ENCODE measurements around the gene TPK1. TPM values are rescaled to one million over a fixed set of nuclear protein-coding genes. Genes with fewer than 3 reads are reported as not detected.

Gene TPK1
- total RNA-seq, 1 donor from 2014 or later = 4.0 TPM

- H3K4me1 Mint-ChIP-seq = no peaks in the 10 kb centered on the region
- TF ChIP-seq CTCF (conservative IDR thresholded peaks at IDR 0.05) = no peak
- no peak overlapping the region for H3K27ac Mint-ChIP-seq (ENCODE audit: unreplicated experiment)
- DNase-seq (ENCODE audit: low read depth, low spot score) = no peak
- peaks cover 3% of the 10 kb centered on the region for H3K27me3 Mint-ChIP-seq (ENCODE audit: low read depth)
- no peaks in the 10 kb centered on the region for H3K36me3 Mint-ChIP-seq (ENCODE audit: low read depth)
- H3K9me3 Mint-ChIP-seq = no peaks in the 10 kb centered on the region
- no peak overlapping the region for H3K4me3 Mint-ChIP-seq
Measured at GRCh38 chr7:144407266-144407931, 428.5 kb downstream of the TPK1 start.

DNA sequence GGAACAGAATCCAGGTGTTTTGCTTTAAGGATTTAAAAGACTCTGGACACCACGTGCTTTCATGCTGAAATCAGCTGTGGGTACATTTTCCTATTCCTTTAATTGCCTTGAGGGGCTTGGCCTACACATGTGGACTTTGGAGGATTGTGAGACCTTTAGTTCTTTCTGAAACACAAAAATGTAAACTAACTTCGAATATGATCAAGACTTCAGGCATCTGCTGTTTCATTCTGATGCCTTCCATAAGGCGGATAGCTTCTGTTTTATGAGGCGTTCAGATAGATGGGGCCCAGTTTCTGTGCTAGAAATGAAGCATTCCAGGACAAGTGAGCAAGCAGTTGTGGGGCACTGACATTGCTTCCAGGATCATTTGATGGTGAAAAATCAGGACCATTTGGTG lies 430.9 kb downstream of the TPK1 start:
- Mint-ChIP-seq H3K4me3 (no peak overlapping the region), H3K36me3 (ENCODE audit: low read depth) (no peaks in the 10 kb centered on the region), H3K27ac (ENCODE audit: unreplicated experiment) (no peak overlapping the region), H3K9me3 (no peaks in the 10 kb centered on the region), H3K4me1 (no peaks in the 10 kb centered on the region), H3K27me3 (ENCODE audit: low read depth) (peaks cover 3% of the 10 kb centered on the region)
- TF ChIP-seq CTCF (conservative IDR thresholded peaks at IDR 0.05) = no peak
- DNase-seq (ENCODE audit: low read depth, low spot score) = no peak

GRCh38 chr7:144403649-144404061 lies 432.2 kb downstream of the TPK1 start, which contains the start of gene NOBOX:
Gene NOBOX, minus strand, starts transcription at chr7:144403693.
- H3K27ac Mint-ChIP-seq (ENCODE audit: unreplicated experiment) = no peak within 1 kb of the TSS
- H3K9me3 Mint-ChIP-seq = no peaks in the 10 kb centered on the region
- peaks cover 3% of the 10 kb centered on the region for H3K27me3 Mint-ChIP-seq (ENCODE audit: low read depth)
- no peak for TF ChIP-seq CTCF (conservative IDR thresholded peaks at IDR 0.05)
- no peak for DNase-seq (ENCODE audit: low read depth, low spot score)
- no peaks in the 10 kb centered on the region for H3K36me3 Mint-ChIP-seq (ENCODE audit: low read depth)
- H3K4me1 Mint-ChIP-seq = no peaks in the 10 kb centered on the region
- H3K4me3 Mint-ChIP-seq = no peak within 1 kb of the TSS

- H3K36me3 Mint-ChIP-seq (ENCODE audit: low read depth) = no peaks in the 10 kb centered on the region
- H3K9me3 Mint-ChIP-seq = no peaks in the 10 kb centered on the region
- no peak overlapping the region for H3K27ac Mint-ChIP-seq (ENCODE audit: unreplicated experiment)
- H3K4me3 Mint-ChIP-seq = no peak overlapping the region
- TF ChIP-seq CTCF (conservative IDR thresholded peaks at IDR 0.05) = no peak
- no peaks in the 10 kb centered on the region for H3K4me1 Mint-ChIP-seq
- H3K27me3 Mint-ChIP-seq (ENCODE audit: low read depth) = peaks cover 3% of the 10 kb centered on the region
- no peak for DNase-seq (ENCODE audit: low read depth, low spot score)
Measured at GRCh38 chr7:144403102-144403501, 432.8 kb downstream of the TPK1 start.
